Measurements from ENCODE around the gene TACSTD2.

DNA sequence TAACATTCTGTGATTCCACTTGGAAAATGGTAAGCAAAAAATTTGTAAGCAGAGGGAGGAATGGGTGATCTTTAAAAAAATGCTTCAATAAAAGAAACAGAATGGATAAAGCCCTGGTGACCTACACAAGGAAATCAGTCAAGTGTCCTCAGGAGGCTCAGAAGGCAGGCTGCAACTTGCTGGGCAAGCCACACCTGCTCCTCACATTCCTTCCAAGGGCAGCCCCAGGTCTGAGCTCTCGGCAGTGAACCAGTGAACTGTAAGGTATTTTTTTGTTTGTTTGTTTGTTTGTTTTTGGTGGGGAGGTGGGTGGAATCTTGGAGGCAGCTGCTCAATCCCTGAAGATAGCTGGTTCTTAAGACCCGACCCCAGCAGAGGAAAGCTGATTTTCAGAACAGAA lies 4.4 kb downstream of the TACSTD2 start:
- TF ChIP-seq POLR2A (IDR thresholded peaks at IDR 0.05) (no peak), POLR2AphosphoS5 (IDR thresholded peaks at IDR 0.05) (no peak)

Data from transverse colon (tissue), 3 donors.